ENCODE data around the gene EVA1C.

GRCh38 chr21:32412162-32413014 lies at the start of gene EVA1C:
- peak; percentile 27 to 81 (median 65) for TF ChIP-seq CTCF (IDR thresholded peaks at IDR 0.05)
- peak in 3 of 4 donors; percentile 28 to 75 (median 51) for TF ChIP-seq POLR2A (IDR thresholded peaks at IDR 0.05)
- TF ChIP-seq EP300 (IDR thresholded peaks at IDR 0.05), result peak in 3 of 4 donors; percentile 58 to 74 (median 67)
- peak in 1 of 2 donors; percentile 61 for TF ChIP-seq POLR2AphosphoS5 (IDR thresholded peaks at IDR 0.05)

All from upper lobe of left lung (tissue), 4 donors.